B cell (primary cell): ENCODE measurements around the gene GPR183. TPM values are rescaled to one million over a fixed set of nuclear protein-coding genes. Genes with fewer than 3 reads are reported as not detected.

Experiments used
- ATAC-seq: fragments of 200-7000 bp; cut with Tn5 transposase; one replicate; pipeline ENCODE4 v1.10.0; 2021; ENCODE audit warnings: low read depth, mild to moderate bottlenecking, moderate number of reproducible peaks, moderate library complexity
- CTCF ChIA-PET: fragments of 350-600 bp; sonication (Branson Sonifier 250); formaldehyde crosslinking; loops from one replicate; lab custom pipeline; 2021; ENCODE audit warnings: antibody characterized with exemption, inconsistent platforms; lab: Charles Lee
- POLR2A ChIA-PET: fragments of 350-600 bp; sonication (Branson Sonifier 250); formaldehyde crosslinking; loops from one replicate; lab custom pipeline; 2021; ENCODE audit warnings: antibody characterized with exemption; lab: Charles Lee
- DNase-seq: peaks from one replicate; pipeline ENCODE4 v3.0.0; 2013
- H2AFZ ChIP-seq: 2 replicates; pipeline ENCODE4 v1.6.1; 2012; ENCODE audit warnings: mild to moderate bottlenecking, low read depth, low read length; ENCODE audit not compliant: insufficient read depth, poor library complexity, severe bottlenecking
- H3K27ac ChIP-seq, 2 donors: 1 replicate in 1 of 2; 2 replicates in 1 of 2; pipeline ENCODE4 v1.5.1; 2012 to 2013; ENCODE audit warnings: low read length in 2 of 2, mild to moderate bottlenecking in 2 of 2, moderate library complexity in 1 of 2
- H3K27me3 ChIP-seq, 4 experiments: fragments of 200-600 bp in 1 of 4; sonication (generic) in 1 of 4; replicated peaks in 1 of 4; 1 replicate in 2 of 4; 2 replicates in 2 of 4; pipeline versions ENCODE4 v1.6.1 to v1.7.0; 2013 to 2016; ENCODE audit warnings: low read length in 3 of 4, mild to moderate bottlenecking in 2 of 4, mixed read lengths in 1 of 4, moderate library complexity in 1 of 4; ENCODE audit not compliant: insufficient read depth in 4 of 4, control insufficient read depth in 3 of 4; ENCODE audit errors: control extremely low read depth in 1 of 4
- H3K36me3 ChIP-seq, 2 experiments: replicated peaks in 1 of 2; 1 replicate in 1 of 2; 2 replicates in 1 of 2; pipeline versions ENCODE4 v1.6.1 to v1.7.1; 2013; ENCODE audit warnings: low read length in 1 of 2; ENCODE audit not compliant: insufficient read depth in 2 of 2, control insufficient read depth in 1 of 2; ENCODE audit errors: control extremely low read depth in 1 of 2, extremely low read depth in 1 of 2
- H3K4me1 ChIP-seq, 2 donors: fragments of 200-600 bp in 1 of 2; sonication (generic) in 1 of 2; 1 replicate in 1 of 2; 2 replicates in 1 of 2; pipeline versions ENCODE4 v1.5.1 to v1.6.1; 2013 to 2017; ENCODE audit warnings: low read length in 2 of 2; ENCODE audit not compliant: control insufficient read depth in 2 of 2, insufficient read depth in 2 of 2
- H3K4me2 ChIP-seq: replicated peaks from 2 replicates; pipeline ENCODE3; 2012; ENCODE audit warnings: mild to moderate bottlenecking, low read depth, low read length; ENCODE audit not compliant: poor library complexity, severe bottlenecking
- H3K4me3 ChIP-seq, 5 experiments: fragments of 200-600 bp in 1 of 5; sonication (generic) in 1 of 5; 1 replicate in 3 of 5; 2 replicates in 2 of 5; pipeline versions ENCODE4 v1.5.1 to v1.7.0; 2011 to 2016; ENCODE audit warnings: low read length in 4 of 5, mild to moderate bottlenecking in 4 of 5, low read depth in 2 of 5, control low read depth in 1 of 5, moderate library complexity in 1 of 5; ENCODE audit not compliant: insufficient read depth in 1 of 5; ENCODE audit errors: control extremely low read depth in 1 of 5, extremely low read depth in 1 of 5
- H3K79me2 ChIP-seq: fragments of 200-600 bp; sonication (generic); one replicate; pipeline ENCODE4 v1.6.0; 2016; ENCODE audit warnings: low read length; ENCODE audit not compliant: control insufficient read depth, insufficient read depth
- H3K9ac ChIP-seq: fragments of 200-600 bp; sonication (generic); 2 replicates; pipeline ENCODE4 v1.6.1; 2017; ENCODE audit warnings: mild to moderate bottlenecking, low read length, moderate library complexity
- H3K9me3 ChIP-seq, 3 donors: one replicate each; pipeline versions ENCODE4 v1.6.1 to v1.7.1; 2013; ENCODE audit warnings: low read length in 2 of 3; ENCODE audit not compliant: control insufficient read depth in 2 of 3, insufficient read depth in 1 of 3; ENCODE audit errors: control extremely low read depth in 1 of 3
- H4K20me1 ChIP-seq: 2 replicates; pipeline ENCODE4 v1.6.0; 2012; ENCODE audit warnings: mild to moderate bottlenecking, low read length; ENCODE audit not compliant: insufficient read depth, control insufficient read depth, poor library complexity, severe bottlenecking
- H3K27ac Mint-ChIP-seq: one replicate; pipeline ENCODE4 v1.8.0; 2021; ENCODE audit warnings: mixed read lengths
- H3K27me3 Mint-ChIP-seq: one replicate; pipeline ENCODE4 v1.8.0; 2021; ENCODE audit warnings: mixed read lengths
- H3K4me1 Mint-ChIP-seq: one replicate; pipeline ENCODE4 v1.8.0; 2021; ENCODE audit warnings: mixed read lengths
- H3K4me3 Mint-ChIP-seq: one replicate; pipeline ENCODE4 v1.8.0; 2021; ENCODE audit warnings: mixed read lengths
- H3K9me3 Mint-ChIP-seq: one replicate; pipeline ENCODE4 v1.8.0; 2022; ENCODE audit warnings: mixed read lengths; ENCODE audit not compliant: insufficient read depth
- EZH2 ChIP-seq: IDR thresholded peaks from 2 replicates; pipeline ENCODE4 v1.6.1; 2012; ENCODE audit warnings: borderline replicate concordance, low read depth, mild to moderate bottlenecking, moderate library complexity, low read length; ENCODE audit not compliant: insufficient read depth, poor library complexity, severe bottlenecking
- WGBS: methylation state at CpG from one replicate; pipeline ENCODE4 v1.1.5; 2013; ENCODE audit warnings: missing lambda C conversion rate; ENCODE audit not compliant: insufficient coverage; 5-methylcytosine and 5-hydroxymethylcytosine counted together
- intact Hi-C: fragments of 100-400 bp; cut with micrococcal nuclease; formaldehyde crosslinking; loops from one replicate; pipeline ENCODE4 v1.10.0; 2022
- polyA plus RNA-seq: library from polyadenylated mRNA; depleted of rRNA; stranded (reverse); fragments of >200 nt; gene quantifications from 2 replicates; pipeline ENCODE4 v1.2.3, GENCODE V29; 2012
- total RNA-seq, 2 donors: library from RNA; stranded (reverse); fragments of 120-200 nt in 1 of 2; gene quantifications; 1 replicate in 1 of 2; 2 replicates in 1 of 2; pipeline versions ENCODE4 v1.2.3 to v1.2.4, GENCODE V29; 2013 to 2022
- TF ChIP-seq, protein P1 (sequence below): fragments of 200-600 bp; IDR thresholded peaks from one replicate; pipeline ENCODE4 v1.8.0; 2022; ENCODE audit warnings: antibody characterized with exemption, mild to moderate bottlenecking

Gene GPR183
- total and polyA plus RNA-seq, 2 donors (not counting 1 experiment from before 2014, with no cell fraction given) = 150 to 256 TPM

DNA sequence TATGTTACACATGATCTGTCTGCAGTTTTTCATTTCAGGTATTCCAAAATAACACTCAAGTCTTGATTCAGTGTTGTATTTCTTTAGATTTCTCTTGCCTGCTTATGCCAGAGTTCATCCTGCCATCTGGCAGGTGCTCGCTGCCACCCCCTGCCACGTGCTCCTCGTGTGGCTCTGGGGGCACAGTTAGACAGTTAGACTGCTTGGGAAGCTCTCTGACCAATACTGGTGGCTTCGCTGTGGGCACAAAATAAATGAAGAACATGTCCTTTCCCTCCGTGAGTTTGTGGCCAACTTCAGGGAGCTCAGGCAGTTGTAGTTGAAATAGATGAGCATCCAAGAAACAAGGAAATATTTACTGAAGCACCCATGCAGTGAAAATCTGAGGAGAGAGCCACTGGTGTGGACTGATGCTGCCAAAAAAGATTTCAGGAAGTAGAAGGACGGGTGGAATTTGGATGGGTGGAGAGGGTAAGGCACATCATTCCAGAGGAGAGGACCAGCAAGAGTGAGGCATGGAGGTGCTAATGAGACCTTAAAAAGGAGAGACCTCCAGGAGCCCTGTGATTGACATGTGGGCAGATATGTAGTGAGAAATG is 37.5 kb upstream of the GPR183 start:
- ChIA-PET CTCF (interaction anchor here (0.7 to 1.9 kb wide), 5 partner anchors 9 to 92 kb away, joined by 3 to 6 read pairs (median 4); no protein-coding TSS in a partner anchor), POLR2A (no interaction called here)
- no peaks in the 10 kb centered on the region for H4K20me1 ChIP-seq
- no peaks in the 10 kb centered on the region for H3K9me3 Mint-ChIP-seq
- no peak overlapping the region for H3K4me3 Mint-ChIP-seq
- no peak for ATAC-seq
- no peaks in the 10 kb centered on the region for H3K27me3 Mint-ChIP-seq
- H3K4me1 ChIP-seq = peaks cover 19 to 32% of the 10 kb centered on the region in 2 donors
- H3K27ac ChIP-seq = no peak overlapping the region
- no peak overlapping the region for H3K4me2 ChIP-seq
- no peak overlapping the region for H2AFZ ChIP-seq
- H3K4me3 ChIP-seq = no peak overlapping the region
- H3K27ac Mint-ChIP-seq = peak overlapping the region; percentile 74
- no peak for DNase-seq
- H3K36me3 ChIP-seq = peaks cover 6 to 71% of the 10 kb centered on the region in 2 experiments
- intact Hi-C loops = no loop called here
- TF ChIP-seq, protein P1, sequence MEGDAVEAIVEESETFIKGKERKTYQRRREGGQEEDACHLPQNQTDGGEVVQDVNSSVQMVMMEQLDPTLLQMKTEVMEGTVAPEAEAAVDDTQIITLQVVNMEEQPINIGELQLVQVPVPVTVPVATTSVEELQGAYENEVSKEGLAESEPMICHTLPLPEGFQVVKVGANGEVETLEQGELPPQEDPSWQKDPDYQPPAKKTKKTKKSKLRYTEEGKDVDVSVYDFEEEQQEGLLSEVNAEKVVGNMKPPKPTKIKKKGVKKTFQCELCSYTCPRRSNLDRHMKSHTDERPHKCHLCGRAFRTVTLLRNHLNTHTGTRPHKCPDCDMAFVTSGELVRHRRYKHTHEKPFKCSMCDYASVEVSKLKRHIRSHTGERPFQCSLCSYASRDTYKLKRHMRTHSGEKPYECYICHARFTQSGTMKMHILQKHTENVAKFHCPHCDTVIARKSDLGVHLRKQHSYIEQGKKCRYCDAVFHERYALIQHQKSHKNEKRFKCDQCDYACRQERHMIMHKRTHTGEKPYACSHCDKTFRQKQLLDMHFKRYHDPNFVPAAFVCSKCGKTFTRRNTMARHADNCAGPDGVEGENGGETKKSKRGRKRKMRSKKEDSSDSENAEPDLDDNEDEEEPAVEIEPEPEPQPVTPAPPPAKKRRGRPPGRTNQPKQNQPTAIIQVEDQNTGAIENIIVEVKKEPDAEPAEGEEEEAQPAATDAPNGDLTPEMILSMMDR = no peak
- H3K4me1 Mint-ChIP-seq = peaks cover 48% of the 10 kb centered on the region
- H3K9ac ChIP-seq = no peak overlapping the region
- H3K9me3 ChIP-seq = no peaks in the 10 kb centered on the region
- 97% methylated on average over 6 of the region's 6 CpGs for WGBS
- H3K27me3 ChIP-seq = no peaks in the 10 kb centered on the region
- H3K79me2 ChIP-seq = peaks cover 40% of the 10 kb centered on the region

GRCh38 chr13:99342723-99343315 is 35.6 kb upstream of the GPR183 start:
- Histone ChIP-seq H3K4me2 (no peak overlapping the region), H3K4me1 (peaks cover 14 to 27% of the 10 kb centered on the region in 2 donors), H3K27ac (no peak overlapping the region), H2AFZ (no peak overlapping the region), H4K20me1 (no peaks in the 10 kb centered on the region), H3K9me3 (no peaks in the 10 kb centered on the region), H3K79me2 (peaks cover 32% of the 10 kb centered on the region), H3K36me3 (peaks cover 6 to 66% of the 10 kb centered on the region in 2 experiments), H3K4me3 (no peak overlapping the region), H3K27me3 (no peaks in the 10 kb centered on the region), H3K9ac (no peak overlapping the region)
- Mint-ChIP-seq H3K27ac (no peak overlapping the region), H3K9me3 (no peaks in the 10 kb centered on the region), H3K4me3 (no peak overlapping the region), H3K27me3 (no peaks in the 10 kb centered on the region), H3K4me1 (peaks cover 45% of the 10 kb centered on the region)
- DNase-seq (no peak), ATAC-seq (no peak)
- TF ChIP-seq EZH2 = no peak
- TF ChIP-seq, protein P1 = no peak
- ChIA-PET CTCF (interaction anchor here (1.0 to 2.2 kb wide), 3 partner anchors 45 to 166 kb away, joined by 3 to 10 read pairs (median 6); no protein-coding TSS in a partner anchor), POLR2A (interaction anchor here (1.3 kb wide), 1 partner anchor 14 kb away, joined by 4 read pairs; no protein-coding TSS in a partner anchor)
- intact Hi-C loops = no loop called here
- 98% methylated on average over 10 of the region's 10 CpGs for WGBS
